HG02970 (cell line): ENCODE measurements around the gene PRKCE.

Experiments
- ATAC-seq: cut with Tn5 transposase; IDR thresholded peaks from one replicate; pipeline ENCODE4 v1.9.1; 2021; ENCODE audit warnings: mild to moderate bottlenecking, moderate library complexity, moderate number of reproducible peaks; ENCODE audit not compliant: unreplicated experiment, low FRiP score

The PRKCE gene

GRCh38 chr2:45973426-45973825 lies 322.0 kb downstream of the PRKCE start:
- ATAC-seq = no peak

- no peak for ATAC-seq
These were observed 322.6 kb downstream of the PRKCE start for GRCh38 chr2:45974056-45974455.

GRCh38 chr2:45974762-45975408 lies 323.4 kb downstream of the PRKCE start:
- ATAC-seq = no peak

- no peak for ATAC-seq
These were observed 324.5 kb downstream of the PRKCE start for GRCh38 chr2:45975752-45976517.

- ATAC-seq = no peak
These were observed 326.9 kb downstream of the PRKCE start for GRCh38 chr2:45978302-45978859.

GRCh38 chr2:45979065-45979464 lies 327.6 kb downstream of the PRKCE start:
- no peak for ATAC-seq

- ATAC-seq = no peak
These were observed 328.8 kb downstream of the PRKCE start for GRCh38 chr2:45980161-45980865.

- ATAC-seq = no peak
These were observed 330.0 kb downstream of the PRKCE start for GRCh38 chr2:45981384-45981930.

GRCh38 chr2:45982096-45982495 lies 330.6 kb downstream of the PRKCE start:
- no peak for ATAC-seq

GRCh38 chr2:45983213-45983612 lies 331.7 kb downstream of the PRKCE start:
- no peak for ATAC-seq

GRCh38 chr2:45984366-45984765 lies 332.9 kb downstream of the PRKCE start:
- ATAC-seq = no peak

- ATAC-seq = no peak
These were observed 333.5 kb downstream of the PRKCE start for GRCh38 chr2:45984896-45985473.

- ATAC-seq = no peak
These were observed 335.0 kb downstream of the PRKCE start for GRCh38 chr2:45986509-45986908.

GRCh38 chr2:45987856-45988255 lies 336.4 kb downstream of the PRKCE start:
- no peak for ATAC-seq

GRCh38 chr2:45988879-45989278 lies 337.4 kb downstream of the PRKCE start:
- ATAC-seq = no peak

GRCh38 chr2:45990131-45990530 lies 338.7 kb downstream of the PRKCE start:
- ATAC-seq = no peak

GRCh38 chr2:45992021-45992740 lies 340.7 kb downstream of the PRKCE start:
- no peak for ATAC-seq

- no peak for ATAC-seq
These were observed 341.4 kb downstream of the PRKCE start for GRCh38 chr2:45992741-45993475.

GRCh38 chr2:45993476-45993991 lies 342.1 kb downstream of the PRKCE start:
- no peak for ATAC-seq
